ENCODE data around the gene TRIO.

Gene TRIO

DNA sequence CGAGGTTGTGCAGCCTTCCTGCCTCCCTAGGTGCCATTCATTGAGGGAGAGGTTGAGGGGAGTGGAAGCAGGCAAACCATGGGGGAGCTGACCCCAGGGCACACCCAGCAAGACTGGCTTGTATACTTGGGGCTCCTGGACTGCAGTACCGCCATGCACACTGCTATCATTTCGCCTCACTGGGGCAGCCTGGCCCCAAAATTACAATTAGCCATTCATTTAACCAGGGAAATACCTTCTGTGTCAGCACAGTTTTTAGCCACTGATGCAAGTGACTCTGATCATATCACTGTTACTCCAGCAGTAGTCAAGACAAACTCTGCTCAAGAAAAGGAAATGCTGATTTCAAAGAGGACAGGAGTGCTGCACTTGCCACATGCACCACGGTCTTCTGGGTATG lies 109.7 kb downstream of the TRIO start:
- DNase-seq, result no peak

DNA sequence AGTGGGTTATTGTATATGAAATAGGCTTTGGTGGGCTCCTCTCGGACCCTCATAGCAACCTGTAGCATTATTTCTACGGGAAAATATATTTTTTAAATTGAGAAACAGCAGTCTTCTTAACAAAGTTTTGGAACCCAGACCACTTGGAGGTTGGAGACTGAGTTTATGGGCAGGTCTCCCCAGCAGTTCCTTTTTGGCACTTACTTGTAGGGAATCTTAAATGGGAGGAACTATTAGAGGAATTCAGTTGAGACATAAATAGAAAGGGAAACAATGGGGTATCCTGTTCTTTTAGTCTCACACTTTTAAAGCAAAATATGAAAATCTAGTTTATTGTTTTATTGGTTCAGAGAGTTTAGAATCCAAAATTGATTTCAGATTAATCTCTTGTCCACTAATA lies 111.5 kb downstream of the TRIO start:
- no peak for DNase-seq

GRCh38 chr5:14256026-14256690 lies 113.0 kb downstream of the TRIO start:
- DNase-seq, result no peak

DNA sequence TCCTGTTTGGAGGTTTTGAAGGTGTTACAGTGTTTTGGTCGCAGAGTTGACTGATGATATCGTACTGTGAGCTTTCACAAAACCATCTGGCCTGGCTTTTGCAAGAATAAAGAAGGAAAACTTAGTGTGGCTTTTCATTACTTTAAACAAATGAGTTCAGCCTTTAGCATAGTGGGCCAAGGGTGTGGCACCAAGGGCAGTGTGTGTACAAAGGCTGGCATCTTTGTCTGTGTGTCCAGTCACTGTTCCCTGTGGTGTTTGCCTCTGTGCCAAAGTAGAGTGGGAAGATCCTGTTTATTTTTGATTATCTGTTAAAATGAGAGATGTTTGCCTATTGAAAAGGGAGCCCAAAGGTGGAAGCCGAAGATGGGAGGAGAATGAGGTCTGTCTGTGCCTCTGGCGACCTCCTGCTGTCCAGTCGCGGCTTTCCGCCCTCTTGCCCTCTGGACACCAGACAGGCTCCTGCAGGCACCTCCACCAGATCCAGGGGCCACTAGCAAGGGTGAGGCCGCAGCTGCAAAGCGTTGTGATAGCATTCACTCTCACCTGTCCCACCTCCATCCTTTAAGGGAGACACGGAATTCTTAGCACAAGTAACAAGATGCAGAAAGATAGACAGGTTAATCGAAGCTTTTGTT lies 113.7 kb downstream of the TRIO start:
- no peak for DNase-seq

GRCh38 chr5:14257995-14258403 lies 114.9 kb downstream of the TRIO start:
- no peak for DNase-seq

DNA sequence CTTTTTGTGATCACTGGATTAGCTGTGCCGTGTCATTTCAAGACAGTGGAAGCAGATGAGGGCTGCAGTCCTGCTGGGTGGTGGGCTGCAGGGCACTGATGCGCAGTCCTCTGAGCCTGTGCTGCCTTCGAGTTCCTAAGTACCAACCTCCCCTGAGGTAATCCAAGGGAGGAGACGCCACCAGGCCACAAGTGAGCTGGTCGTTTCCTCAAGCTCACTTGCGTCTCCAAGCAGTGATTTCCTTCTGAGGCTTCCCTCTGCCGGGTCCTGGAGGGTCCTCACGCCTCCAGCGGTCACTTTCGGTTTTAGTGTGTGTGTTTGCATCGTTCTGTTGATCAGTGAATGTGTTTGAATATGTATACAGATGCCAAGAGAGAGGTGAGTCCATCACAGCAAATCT lies 115.7 kb downstream of the TRIO start:
- DNase-seq, result no peak

GRCh38 chr5:14260637-14261036 lies 117.5 kb downstream of the TRIO start:
- no peak for DNase-seq

GRCh38 chr5:14261235-14261634 lies 118.1 kb downstream of the TRIO start:
- no peak for DNase-seq

GRCh38 chr5:14261856-14262611 lies 118.9 kb downstream of the TRIO start:
- DNase-seq, result no peak

DNA sequence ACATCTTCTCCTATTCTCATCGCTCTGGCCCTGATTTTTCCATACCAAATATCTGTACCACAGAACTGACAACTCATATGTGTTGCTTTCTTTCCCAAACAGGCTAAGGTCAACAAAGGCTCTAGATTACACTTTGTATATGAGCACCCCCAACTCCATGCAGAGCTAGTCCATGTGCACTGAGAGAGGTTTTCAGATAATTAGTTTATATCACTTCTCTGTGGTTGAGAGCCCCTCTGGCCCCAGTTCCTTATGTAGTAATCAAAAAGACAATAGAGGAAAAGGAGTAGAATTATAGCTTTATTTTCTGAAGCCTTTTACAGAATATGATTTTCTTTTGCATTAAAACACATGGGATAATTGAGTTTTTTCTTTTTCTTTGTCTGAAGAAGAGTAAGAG lies 120.0 kb downstream of the TRIO start:
- DNase-seq, result no peak

GRCh38 chr5:14263699-14264098 lies 120.6 kb downstream of the TRIO start:
- no peak for DNase-seq

DNA sequence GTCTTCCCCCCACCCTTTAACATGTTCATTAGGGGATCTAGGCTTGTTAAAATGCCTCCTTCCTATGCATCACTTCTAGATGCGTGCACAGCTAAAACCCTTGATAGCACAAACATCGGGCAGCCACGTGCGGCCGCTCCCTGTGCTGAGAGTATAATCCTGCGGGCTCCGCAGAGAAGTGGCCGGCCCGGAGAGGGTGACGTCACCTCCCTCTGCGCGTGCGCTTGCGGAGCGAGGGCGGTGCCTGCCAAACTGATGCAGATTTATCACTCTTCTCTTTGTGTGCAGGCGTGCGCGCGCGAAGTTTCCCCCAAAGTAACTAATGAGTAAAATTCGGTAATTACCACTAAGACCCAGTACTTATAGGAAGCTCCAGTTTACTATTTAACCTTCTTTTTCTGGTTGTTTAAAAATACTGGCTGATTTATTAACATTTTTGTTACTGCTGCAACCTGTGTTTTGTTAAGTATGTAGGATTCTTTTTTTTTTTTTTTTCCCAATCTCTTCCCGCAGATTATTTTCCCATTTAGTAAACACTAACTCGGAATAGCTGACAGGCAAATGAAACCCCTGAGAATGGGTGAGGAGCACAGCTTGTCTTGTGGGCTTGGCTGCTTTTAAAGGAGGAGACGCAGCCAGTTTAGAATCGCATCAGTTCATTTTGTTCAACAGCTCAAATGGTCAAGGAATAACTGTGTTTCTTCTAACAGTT lies 121.6 kb downstream of the TRIO start:
- DNase-seq, result peak; percentile 34

GRCh38 chr5:14265570-14265969 lies 122.4 kb downstream of the TRIO start:
- no peak for DNase-seq

- no peak for DNase-seq
Observed at GRCh38 chr5:14266171-14266570, 123.0 kb downstream of the TRIO start.

GRCh38 chr5:14266686-14267085 lies 123.5 kb downstream of the TRIO start:
- no peak for DNase-seq

GRCh38 chr5:14267166-14267838 lies 124.2 kb downstream of the TRIO start:
- no peak for DNase-seq

DNA sequence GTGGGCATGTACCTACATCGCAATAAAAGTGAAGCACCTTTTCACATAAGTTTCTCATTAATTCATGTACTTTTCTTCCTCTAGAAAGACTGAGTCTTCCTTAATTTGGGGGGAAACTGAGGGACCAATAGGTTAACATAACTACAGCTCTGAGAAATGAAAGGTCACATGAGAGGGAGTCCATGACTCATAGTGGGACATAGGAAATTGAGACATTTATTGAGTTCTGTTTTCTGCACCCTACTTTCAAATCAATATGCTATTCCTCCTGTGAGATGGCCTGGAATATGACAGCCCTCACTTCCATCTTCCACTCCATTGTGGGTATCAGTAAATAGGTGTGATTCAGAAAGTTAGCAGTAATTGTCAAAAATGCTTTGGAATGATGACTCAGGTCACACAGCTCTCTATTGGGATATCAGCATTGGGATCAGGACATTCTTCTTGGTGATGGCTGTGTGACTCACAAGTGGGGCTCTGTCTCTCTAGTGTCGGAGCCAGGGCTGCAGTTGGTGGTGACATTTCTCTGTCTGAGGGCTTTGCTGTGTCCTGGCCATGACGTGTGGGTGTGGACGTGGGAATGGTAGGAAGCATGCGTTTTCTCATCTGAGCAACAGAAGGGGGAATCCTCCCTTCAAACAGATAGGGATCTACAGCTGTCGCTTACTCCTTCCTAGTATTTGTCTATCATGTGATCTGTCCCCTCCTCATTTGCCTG lies 125.0 kb downstream of the TRIO start:
- DNase-seq, result no peak

GRCh38 chr5:14268738-14269137 lies 125.6 kb downstream of the TRIO start:
- no peak for DNase-seq

DNA sequence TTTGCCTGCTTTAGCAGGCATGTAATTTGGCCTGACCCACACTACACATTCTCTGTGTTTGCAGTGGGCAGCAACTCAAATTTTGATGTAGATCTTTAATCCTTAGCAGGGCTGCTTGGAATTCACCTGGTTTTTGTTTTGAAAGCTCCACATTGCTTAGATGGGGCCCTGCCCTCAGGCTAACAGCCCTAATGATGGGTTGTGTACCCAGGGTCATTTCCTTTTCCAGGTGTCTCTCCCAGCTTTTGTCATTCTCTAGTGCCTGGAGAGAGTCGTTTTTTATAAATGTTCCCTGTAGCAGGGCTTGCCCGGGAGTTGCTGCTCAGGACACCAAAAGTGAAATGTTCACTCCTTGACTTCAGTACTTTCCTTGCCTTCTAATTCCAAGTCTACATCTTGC lies 126.3 kb downstream of the TRIO start:
- DNase-seq, result no peak

DNA sequence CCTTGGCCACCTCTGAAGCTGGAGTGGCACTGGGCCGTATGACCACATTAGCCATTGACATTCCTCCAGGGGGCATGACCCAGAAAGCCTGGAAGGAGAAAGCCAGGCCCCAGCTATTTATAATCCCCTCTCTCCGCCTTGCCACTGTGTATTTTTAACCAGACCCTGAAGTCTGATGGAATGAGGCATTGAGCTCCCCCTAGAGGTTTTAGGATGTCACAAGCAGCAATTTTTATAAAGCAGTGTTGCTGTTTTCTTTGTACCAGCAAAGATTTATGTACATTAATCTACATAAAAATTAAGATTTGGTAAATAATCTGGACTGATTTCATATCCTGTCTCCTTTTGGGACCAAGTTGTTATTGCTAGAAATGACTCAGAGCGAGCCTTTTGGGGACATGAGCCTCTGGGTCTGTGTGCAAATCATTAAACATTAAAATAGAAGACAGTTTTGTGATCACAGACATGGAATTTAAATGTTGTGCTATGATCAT lies 127.1 kb downstream of the TRIO start:
- DNase-seq, result no peak

GRCh38 chr5:14272548-14273205 lies 129.5 kb downstream of the TRIO start:
- DNase-seq, result no peak
